GM23338 (cell line): Measurements from ENCODE around the gene INPP1. TPM values are rescaled to one million over a fixed set of nuclear protein-coding genes. Genes with fewer than 3 reads are reported as not detected.

ENCODE experiments used
- ATAC-seq: fragments of 200-7000 bp; cut with Tn5 transposase; 3 replicates; pipeline ENCODE4 v1.9.1; 2020
- DNase-seq: peaks from one replicate; pipeline ENCODE4 v3.0.0-alpha.2; 2015; ENCODE audit warnings: low spot score
- H2AFZ ChIP-seq: fragments of 200-600 bp; sonication (generic); 2 replicates; pipeline ENCODE4 v1.8.0; 2016; ENCODE audit warnings: antibody characterized with exemption, mild to moderate bottlenecking, moderate library complexity
- H3F3A ChIP-seq: fragments of 200-600 bp; sonication (generic); replicated peaks from 2 replicates; pipeline ENCODE4 v1.8.0; 2017; ENCODE audit warnings: antibody characterized with exemption, mixed run types, low read depth
- H3K27ac ChIP-seq: fragments of 200-600 bp; sonication (generic); 2 replicates; pipeline ENCODE4 v1.6.1; 2016; ENCODE audit warnings: low read depth
- H3K27me3 ChIP-seq: fragments of 200-600 bp; sonication (generic); 2 replicates; pipeline ENCODE4 v1.8.0; 2016; ENCODE audit warnings: mild to moderate bottlenecking, mixed run types, moderate library complexity; ENCODE audit not compliant: insufficient read depth
- H3K36me3 ChIP-seq: fragments of 200-600 bp; sonication (generic); 2 replicates; pipeline ENCODE4 v1.8.0; 2016; ENCODE audit warnings: mild to moderate bottlenecking; ENCODE audit not compliant: insufficient read depth
- H3K4me1 ChIP-seq: fragments of 200-600 bp; sonication (generic); 2 replicates; pipeline ENCODE4 v1.8.0; 2016; ENCODE audit warnings: mild to moderate bottlenecking, moderate library complexity; ENCODE audit not compliant: insufficient read depth
- H3K4me2 ChIP-seq: fragments of 200-600 bp; sonication (generic); 2 replicates; pipeline ENCODE4 v1.7.1; 2017; ENCODE audit warnings: mixed run types
- H3K4me3 ChIP-seq: fragments of 200-600 bp; sonication (generic); 2 replicates; pipeline ENCODE4 v1.6.1; 2016; ENCODE audit warnings: mixed run types
- H3K79me2 ChIP-seq: fragments of 200-600 bp; sonication (generic); replicated peaks from 2 replicates; pipeline ENCODE4 v1.8.0; 2017; ENCODE audit warnings: mild to moderate bottlenecking; ENCODE audit not compliant: insufficient read depth
- H3K9me2 ChIP-seq: fragments of 200-600 bp; sonication (generic); 2 replicates; pipeline ENCODE4 v1.8.0; 2017; ENCODE audit not compliant: insufficient read depth
- H4K20me1 ChIP-seq: fragments of 200-600 bp; sonication (generic); replicated peaks from 2 replicates; pipeline ENCODE4 v1.8.0; 2017; ENCODE audit warnings: mild to moderate bottlenecking; ENCODE audit not compliant: insufficient read depth
- H3K27ac Mint-ChIP-seq: 2 replicates; pipeline ENCODE4 v1.8.0; 2020; ENCODE audit warnings: inconsistent platforms, mild to moderate bottlenecking, moderate library complexity, mixed read lengths
- H3K27me3 Mint-ChIP-seq: 3 replicates; pipeline ENCODE4 v1.8.0; 2022; ENCODE audit warnings: low read depth, mild to moderate bottlenecking, moderate library complexity, mixed read lengths, inconsistent platforms; ENCODE audit not compliant: insufficient read depth, poor library complexity
- H3K36me3 Mint-ChIP-seq: 3 replicates; pipeline ENCODE4 v1.8.0; 2021; ENCODE audit warnings: low read depth, mild to moderate bottlenecking, inconsistent platforms, moderate library complexity, mixed read lengths
- H3K4me1 Mint-ChIP-seq: 3 replicates; pipeline ENCODE4 v1.8.0; 2020; ENCODE audit warnings: mild to moderate bottlenecking, inconsistent platforms, mixed read lengths
- H3K4me3 Mint-ChIP-seq: 3 replicates; pipeline ENCODE4 v1.8.0; 2021; ENCODE audit warnings: moderate library complexity, mild to moderate bottlenecking, inconsistent platforms, mixed read lengths
- H3K9me3 Mint-ChIP-seq: 3 replicates; pipeline ENCODE4 v1.8.0; 2020; ENCODE audit warnings: moderate library complexity, mild to moderate bottlenecking, inconsistent platforms, mixed read lengths
- CREB1 ChIP-seq: fragments of 250-450 bp; sonication (Bioruptor Pico); IDR thresholded peaks from 2 replicates; pipeline ENCODE4 v1.5.0; 2020; ENCODE audit warnings: low read depth, mild to moderate bottlenecking, moderate library complexity
- EZH2 ChIP-seq: fragments of 200-600 bp; sonication (generic); IDR thresholded peaks from one replicate; pipeline ENCODE4 v1.8.0; 2017; ENCODE audit warnings: antibody characterized with exemption, mild to moderate bottlenecking, low read depth; ENCODE audit not compliant: unreplicated experiment
- EZH2phosphoT487 ChIP-seq: fragments of 200-600 bp; sonication (generic); IDR thresholded peaks from one replicate; pipeline ENCODE4 v1.8.1; 2018; ENCODE audit warnings: antibody characterized with exemption; ENCODE audit not compliant: unreplicated experiment
- JUNB ChIP-seq: IDR thresholded peaks from one replicate; pipeline ENCODE4 v1.6.1; 2016; ENCODE audit warnings: antibody characterized with exemption; ENCODE audit not compliant: unreplicated experiment
- NANOG ChIP-seq: IDR thresholded peaks from 2 replicates; pipeline ENCODE4 v1.6.1; 2016; ENCODE audit warnings: antibody characterized with exemption, borderline replicate concordance
- POLR2AphosphoS5 ChIP-seq: IDR thresholded peaks from 2 replicates; pipeline ENCODE4 v1.6.1; 2016; ENCODE audit warnings: antibody characterized with exemption, low read depth
- STAT1 ChIP-seq: IDR thresholded peaks from one replicate; pipeline ENCODE4 v1.6.1; 2016; ENCODE audit warnings: antibody characterized with exemption; ENCODE audit not compliant: unreplicated experiment
- ZNF114 ChIP-seq: fragments of 250-450 bp; sonication (Bioruptor Pico); IDR thresholded peaks from 2 replicates; pipeline ENCODE4 v1.5.0; 2020; ENCODE audit warnings: mild to moderate bottlenecking, moderate library complexity
- ZNF331 ChIP-seq: fragments of 250-450 bp; sonication (Bioruptor Pico); IDR thresholded peaks from 2 replicates; pipeline ENCODE4 v1.5.0; 2020; ENCODE audit warnings: low read depth, mild to moderate bottlenecking, moderate library complexity
- polyA plus RNA-seq: library from polyadenylated mRNA; unstranded; fragments of >200 nt; fragmentation: Nextera tagmentation; extraction: Ambion mirVana; gene quantifications from 2 replicates; pipeline ENCODE4 v1.2.1, GENCODE V29; 2016
- total RNA-seq: library from RNA; depleted of rRNA; stranded (reverse); fragments of >200 nt; shearing (Covaris generic); gene quantifications from 2 replicates; pipeline ENCODE4 v1.2.3, GENCODE V29; 2014
- TF ChIP-seq, protein P1 (sequence below): IDR thresholded peaks from 2 replicates; pipeline ENCODE4 v1.6.1; 2016; ENCODE audit warnings: antibody characterized with exemption
- TF ChIP-seq, protein P2 (sequence below): fragments of 250-450 bp; sonication (Bioruptor Pico); IDR thresholded peaks from 2 replicates; pipeline ENCODE4 v1.5.0; 2020; ENCODE audit warnings: mild to moderate bottlenecking, moderate library complexity
- TF ChIP-seq, protein P3 (sequence below), 2 experiments: fragments of 200-600 bp in 1 of 2; sonication (generic) in 1 of 2; conservative IDR thresholded peaks; 2 replicates each; pipeline versions ENCODE4 v1.5.1 to v1.6.1; 2016 to 2017; ENCODE audit warnings: antibody characterized with exemption in 2 of 2, low read depth in 2 of 2, mild to moderate bottlenecking in 2 of 2, moderate library complexity in 1 of 2

Gene INPP1
- total and polyA plus RNA-seq, 2 experiments from 2014 or later = 2.6 to 6.5 TPM

DNA sequence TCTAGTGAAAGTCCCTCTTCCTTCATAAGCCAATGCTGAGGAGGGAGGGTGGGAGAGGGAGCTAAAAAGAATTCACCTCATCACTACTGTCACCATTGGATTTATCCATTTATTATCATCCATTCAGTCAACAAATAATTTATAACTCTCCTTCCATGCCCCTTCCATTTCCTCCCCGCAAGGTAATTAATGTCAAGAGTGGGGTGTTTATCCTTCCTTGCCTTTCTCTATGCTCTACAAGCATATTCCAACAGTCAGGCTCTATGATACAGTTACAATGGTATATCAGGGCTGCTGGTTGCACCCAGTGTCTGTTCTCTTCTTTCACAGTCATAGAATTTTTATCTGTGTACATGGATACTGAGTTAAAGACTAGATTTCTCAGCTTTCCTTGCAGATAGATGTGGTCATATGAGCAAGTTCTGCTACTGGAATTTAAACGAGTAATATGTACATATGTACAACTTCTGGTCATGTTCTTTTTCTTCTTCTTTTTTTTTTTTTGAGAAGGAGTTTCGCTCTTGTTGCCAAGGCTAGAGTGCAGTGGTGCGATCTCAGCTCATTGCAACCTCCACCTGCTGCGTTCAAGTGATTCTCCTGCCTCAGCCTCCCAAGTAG, 59.7 kb downstream of the INPP1 start (continued):
- no peak for TF ChIP-seq ZNF114 (CRISPR knock-in tag)
- no peak for TF ChIP-seq ZNF331 (CRISPR knock-in tag)
- TF ChIP-seq CREB1 = no peak
- TF ChIP-seq, protein P1, sequence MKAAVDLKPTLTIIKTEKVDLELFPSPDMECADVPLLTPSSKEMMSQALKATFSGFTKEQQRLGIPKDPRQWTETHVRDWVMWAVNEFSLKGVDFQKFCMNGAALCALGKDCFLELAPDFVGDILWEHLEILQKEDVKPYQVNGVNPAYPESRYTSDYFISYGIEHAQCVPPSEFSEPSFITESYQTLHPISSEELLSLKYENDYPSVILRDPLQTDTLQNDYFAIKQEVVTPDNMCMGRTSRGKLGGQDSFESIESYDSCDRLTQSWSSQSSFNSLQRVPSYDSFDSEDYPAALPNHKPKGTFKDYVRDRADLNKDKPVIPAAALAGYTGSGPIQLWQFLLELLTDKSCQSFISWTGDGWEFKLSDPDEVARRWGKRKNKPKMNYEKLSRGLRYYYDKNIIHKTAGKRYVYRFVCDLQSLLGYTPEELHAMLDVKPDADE = no peak
- no peak for TF ChIP-seq POLR2AphosphoS5

DNA sequence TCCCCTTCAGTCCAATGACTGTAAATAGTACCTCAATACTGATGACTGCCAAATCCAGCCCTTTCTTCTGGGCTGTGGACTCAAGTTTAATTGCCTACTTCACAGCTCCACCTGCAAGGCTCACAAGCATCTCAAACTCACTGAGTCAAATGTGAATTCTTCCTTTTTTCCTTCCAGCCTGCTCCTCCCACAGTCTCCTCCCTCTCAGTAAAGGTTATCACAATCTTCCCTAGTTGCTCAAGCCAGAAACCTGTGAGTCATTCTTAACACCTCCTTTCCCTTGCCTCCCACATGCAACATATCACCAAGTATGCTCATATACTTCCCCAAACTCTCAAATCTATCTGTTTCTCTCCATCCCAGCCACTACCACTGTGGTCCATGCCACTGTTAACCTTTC, 61.1 kb downstream of the INPP1 start:
- Mint-ChIP-seq H3K27ac (no peak overlapping the region), H3K36me3 (no peaks in the 10 kb centered on the region), H3K27me3 (peaks cover 5% of the 10 kb centered on the region), H3K4me3 (no peak overlapping the region), H3K4me1 (peaks cover 10% of the 10 kb centered on the region; the same call in 2 of the 3 replicates), H3K9me3 (no peaks in the 10 kb centered on the region)
- H3K79me2 ChIP-seq = no peaks in the 10 kb centered on the region
- DNase-seq (no peak), ATAC-seq (no peak)
- no peak overlapping the region for H3K27ac ChIP-seq
- H3K36me3 ChIP-seq = no peaks in the 10 kb centered on the region
- H3K4me2 ChIP-seq = no peak overlapping the region
- no peaks in the 10 kb centered on the region for H3K9me2 ChIP-seq
- no peaks in the 10 kb centered on the region for H3F3A ChIP-seq
- H3K4me1 ChIP-seq = peaks cover 16% of the 10 kb centered on the region
- H2AFZ ChIP-seq = no peak overlapping the region
- H3K4me3 ChIP-seq = no peak overlapping the region
- H4K20me1 ChIP-seq = no peaks in the 10 kb centered on the region
- H3K27me3 ChIP-seq = peaks cover 34% of the 10 kb centered on the region
- TF ChIP-seq CREB1 (no peak), POLR2AphosphoS5 (no peak), EZH2phosphoT487 (no peak), STAT1 (no peak), EZH2 (no peak), ZNF331 (CRISPR knock-in tag) (no peak), NANOG (no peak), JUNB (no peak), ZNF114 (CRISPR knock-in tag) (no peak)
- TF ChIP-seq, protein P2, sequence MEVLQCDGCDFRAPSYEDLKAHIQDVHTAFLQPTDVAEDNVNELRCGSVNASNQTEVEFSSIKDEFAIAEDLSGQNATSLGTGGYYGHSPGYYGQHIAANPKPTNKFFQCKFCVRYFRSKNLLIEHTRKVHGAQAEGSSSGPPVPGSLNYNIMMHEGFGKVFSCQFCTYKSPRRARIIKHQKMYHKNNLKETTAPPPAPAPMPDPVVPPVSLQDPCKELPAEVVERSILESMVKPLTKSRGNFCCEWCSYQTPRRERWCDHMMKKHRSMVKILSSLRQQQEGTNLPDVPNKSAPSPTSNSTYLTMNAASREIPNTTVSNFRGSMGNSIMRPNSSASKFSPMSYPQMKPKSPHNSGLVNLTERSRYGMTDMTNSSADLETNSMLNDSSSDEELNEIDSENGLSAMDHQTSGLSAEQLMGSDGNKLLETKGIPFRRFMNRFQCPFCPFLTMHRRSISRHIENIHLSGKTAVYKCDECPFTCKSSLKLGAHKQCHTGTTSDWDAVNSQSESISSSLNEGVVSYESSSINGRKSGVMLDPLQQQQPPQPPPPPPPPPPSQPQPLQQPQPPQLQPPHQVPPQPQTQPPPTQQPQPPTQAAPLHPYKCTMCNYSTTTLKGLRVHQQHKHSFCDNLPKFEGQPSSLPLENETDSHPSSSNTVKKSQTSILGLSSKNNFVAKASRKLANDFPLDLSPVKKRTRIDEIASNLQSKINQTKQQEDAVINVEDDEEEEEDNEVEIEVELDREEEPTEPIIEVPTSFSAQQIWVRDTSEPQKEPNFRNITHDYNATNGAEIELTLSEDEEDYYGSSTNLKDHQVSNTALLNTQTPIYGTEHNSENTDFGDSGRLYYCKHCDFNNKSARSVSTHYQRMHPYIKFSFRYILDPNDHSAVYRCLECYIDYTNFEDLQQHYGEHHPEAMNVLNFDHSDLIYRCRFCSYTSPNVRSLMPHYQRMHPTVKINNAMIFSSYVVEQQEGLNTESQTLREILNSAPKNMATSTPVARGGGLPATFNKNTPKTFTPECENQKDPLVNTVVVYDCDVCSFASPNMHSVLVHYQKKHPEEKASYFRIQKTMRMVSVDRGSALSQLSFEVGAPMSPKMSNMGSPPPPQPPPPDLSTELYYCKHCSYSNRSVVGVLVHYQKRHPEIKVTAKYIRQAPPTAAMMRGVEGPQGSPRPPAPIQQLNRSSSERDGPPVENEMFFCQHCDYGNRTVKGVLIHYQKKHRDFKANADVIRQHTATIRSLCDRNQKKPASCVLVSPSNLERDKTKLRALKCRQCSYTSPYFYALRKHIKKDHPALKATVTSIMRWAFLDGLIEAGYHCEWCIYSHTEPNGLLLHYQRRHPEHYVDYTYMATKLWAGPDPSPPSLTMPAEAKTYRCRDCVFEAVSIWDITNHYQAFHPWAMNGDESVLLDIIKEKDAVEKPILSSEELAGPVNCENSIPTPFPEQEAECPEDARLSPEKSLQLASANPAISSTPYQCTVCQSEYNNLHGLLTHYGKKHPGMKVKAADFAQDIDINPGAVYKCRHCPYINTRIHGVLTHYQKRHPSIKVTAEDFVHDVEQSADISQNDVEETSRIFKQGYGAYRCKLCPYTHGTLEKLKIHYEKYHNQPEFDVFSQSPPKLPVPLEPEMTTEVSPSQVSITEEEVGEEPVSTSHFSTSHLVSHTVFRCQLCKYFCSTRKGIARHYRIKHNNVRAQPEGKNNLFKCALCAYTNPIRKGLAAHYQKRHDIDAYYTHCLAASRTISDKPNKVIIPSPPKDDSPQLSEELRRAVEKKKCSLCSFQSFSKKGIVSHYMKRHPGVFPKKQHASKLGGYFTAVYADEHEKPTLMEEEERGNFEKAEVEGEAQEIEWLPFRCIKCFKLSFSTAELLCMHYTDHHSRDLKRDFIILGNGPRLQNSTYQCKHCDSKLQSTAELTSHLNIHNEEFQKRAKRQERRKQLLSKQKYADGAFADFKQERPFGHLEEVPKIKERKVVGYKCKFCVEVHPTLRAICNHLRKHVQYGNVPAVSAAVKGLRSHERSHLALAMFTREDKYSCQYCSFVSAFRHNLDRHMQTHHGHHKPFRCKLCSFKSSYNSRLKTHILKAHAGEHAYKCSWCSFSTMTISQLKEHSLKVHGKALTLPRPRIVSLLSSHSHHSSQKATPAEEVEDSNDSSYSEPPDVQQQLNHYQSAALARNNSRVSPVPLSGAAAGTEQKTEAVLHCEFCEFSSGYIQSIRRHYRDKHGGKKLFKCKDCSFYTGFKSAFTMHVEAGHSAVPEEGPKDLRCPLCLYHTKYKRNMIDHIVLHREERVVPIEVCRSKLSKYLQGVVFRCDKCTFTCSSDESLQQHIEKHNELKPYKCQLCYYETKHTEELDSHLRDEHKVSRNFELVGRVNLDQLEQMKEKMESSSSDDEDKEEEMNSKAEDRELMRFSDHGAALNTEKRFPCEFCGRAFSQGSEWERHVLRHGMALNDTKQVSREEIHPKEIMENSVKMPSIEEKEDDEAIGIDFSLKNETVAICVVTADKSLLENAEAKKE = no peak
- TF ChIP-seq, protein P3, sequence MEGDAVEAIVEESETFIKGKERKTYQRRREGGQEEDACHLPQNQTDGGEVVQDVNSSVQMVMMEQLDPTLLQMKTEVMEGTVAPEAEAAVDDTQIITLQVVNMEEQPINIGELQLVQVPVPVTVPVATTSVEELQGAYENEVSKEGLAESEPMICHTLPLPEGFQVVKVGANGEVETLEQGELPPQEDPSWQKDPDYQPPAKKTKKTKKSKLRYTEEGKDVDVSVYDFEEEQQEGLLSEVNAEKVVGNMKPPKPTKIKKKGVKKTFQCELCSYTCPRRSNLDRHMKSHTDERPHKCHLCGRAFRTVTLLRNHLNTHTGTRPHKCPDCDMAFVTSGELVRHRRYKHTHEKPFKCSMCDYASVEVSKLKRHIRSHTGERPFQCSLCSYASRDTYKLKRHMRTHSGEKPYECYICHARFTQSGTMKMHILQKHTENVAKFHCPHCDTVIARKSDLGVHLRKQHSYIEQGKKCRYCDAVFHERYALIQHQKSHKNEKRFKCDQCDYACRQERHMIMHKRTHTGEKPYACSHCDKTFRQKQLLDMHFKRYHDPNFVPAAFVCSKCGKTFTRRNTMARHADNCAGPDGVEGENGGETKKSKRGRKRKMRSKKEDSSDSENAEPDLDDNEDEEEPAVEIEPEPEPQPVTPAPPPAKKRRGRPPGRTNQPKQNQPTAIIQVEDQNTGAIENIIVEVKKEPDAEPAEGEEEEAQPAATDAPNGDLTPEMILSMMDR (conservative IDR thresholded peaks at IDR 0.05; ENCODE audit: low read depth in 2 of 2) = no peak
- TF ChIP-seq, protein P1 = no peak
